Liver (tissue), 9 donors: Measurements from ENCODE around the gene CSMD2. TPM values are rescaled to one million over a fixed set of nuclear protein-coding genes. Genes with fewer than 3 reads are reported as not detected.

ENCODE experiments used
- DNase-seq: peaks from one replicate; pipeline ENCODE4 v3.0.0-alpha.2; 2017; ENCODE audit warnings: low spot score
- H3K27ac ChIP-seq, 2 donors: one replicate each; pipeline ENCODE4 v1.7.0; 2013; ENCODE audit warnings: inconsistent platforms in 2 of 2, low read length in 2 of 2, control low read depth in 1 of 2, low read depth in 1 of 2, mild to moderate bottlenecking in 1 of 2
- H3K27me3 ChIP-seq, 4 donors: one replicate each; pipeline versions ENCODE4 v1.6.1 to v1.7.0; 2013; ENCODE audit warnings: low read length in 3 of 4, inconsistent platforms in 1 of 4, mild to moderate bottlenecking in 1 of 4, moderate library complexity in 1 of 4; ENCODE audit not compliant: control insufficient read depth in 4 of 4, insufficient read depth in 4 of 4
- H3K36me3 ChIP-seq, 4 donors: one replicate each; pipeline versions ENCODE4 v1.6.1 to v1.7.0; 2013; ENCODE audit warnings: low read length in 3 of 4, mild to moderate bottlenecking in 3 of 4, low read depth in 1 of 4, moderate library complexity in 1 of 4; ENCODE audit not compliant: control insufficient read depth in 4 of 4, insufficient read depth in 3 of 4
- H3K4me1 ChIP-seq, 4 donors: one replicate each; pipeline versions ENCODE4 v1.6.1 to v1.7.0; 2013; ENCODE audit warnings: low read length in 3 of 4, mild to moderate bottlenecking in 3 of 4, moderate library complexity in 1 of 4; ENCODE audit not compliant: control insufficient read depth in 4 of 4, insufficient read depth in 4 of 4
- H3K4me3 ChIP-seq, 3 donors: one replicate each; pipeline versions ENCODE4 v1.6.1 to v1.7.0; 2013; ENCODE audit warnings: low read length in 3 of 3, control low read depth in 1 of 3, low read depth in 1 of 3, mild to moderate bottlenecking in 1 of 3
- H3K9ac ChIP-seq, 2 donors: one replicate each; pipeline ENCODE4 v1.7.0; 2013; ENCODE audit warnings: low read length in 2 of 2, mild to moderate bottlenecking in 2 of 2, moderate library complexity in 2 of 2, control low read depth in 1 of 2, low read depth in 1 of 2
- H3K9me3 ChIP-seq, 4 donors: one replicate each; pipeline versions ENCODE4 v1.6.1 to v1.7.0; 2013; ENCODE audit warnings: low read length in 3 of 4; ENCODE audit not compliant: control insufficient read depth in 4 of 4
- ATF3 ChIP-seq: IDR thresholded peaks from 2 replicates; pipeline ENCODE4 v1.6.1; 2016; ENCODE audit warnings: antibody characterized with exemption
- CTCF ChIP-seq: fragments of 150-350 bp; IDR thresholded peaks from 2 replicates; pipeline ENCODE4 v1.5.1; 2017; ENCODE audit warnings: improper control_type of control experiment, low read depth, low read length; ENCODE audit not compliant: missing input control
- EGR1 ChIP-seq, 2 donors: IDR thresholded peaks; 2 replicates each; pipeline ENCODE4 v1.6.1; 2016 to 2018; ENCODE audit warnings: antibody characterized with exemption in 2 of 2, low read depth in 2 of 2
- FOXA1 ChIP-seq: IDR thresholded peaks from 2 replicates; pipeline ENCODE4 v1.6.1; 2016; ENCODE audit warnings: antibody characterized with exemption
- FOXA2 ChIP-seq: IDR thresholded peaks from 2 replicates; pipeline ENCODE4 v1.6.1; 2016; ENCODE audit warnings: antibody characterized with exemption
- GABPA ChIP-seq, 2 donors: IDR thresholded peaks in 1 of 2; conservative IDR thresholded peaks in 1 of 2; 2 replicates each; pipeline ENCODE4 v1.6.1; 2016; ENCODE audit warnings: antibody characterized with exemption in 2 of 2, mild to moderate bottlenecking in 1 of 2, moderate library complexity in 1 of 2
- HNF4A ChIP-seq, 2 donors: conservative IDR thresholded peaks; 2 replicates each; pipeline ENCODE4 v1.6.1; 2016; ENCODE audit warnings: antibody characterized with exemption in 2 of 2, mild to moderate bottlenecking in 2 of 2
- HNF4G ChIP-seq: IDR thresholded peaks from 2 replicates; pipeline ENCODE4 v1.6.1; 2016; ENCODE audit warnings: antibody characterized with exemption
- JUND ChIP-seq, 2 donors: IDR thresholded peaks; 2 replicates each; pipeline ENCODE4 v1.6.1; 2016; ENCODE audit warnings: antibody characterized with exemption in 2 of 2
- MAX ChIP-seq: IDR thresholded peaks from 2 replicates; pipeline ENCODE4 v1.6.1; 2016; ENCODE audit warnings: antibody characterized with exemption
- NR2F2 ChIP-seq: IDR thresholded peaks from 2 replicates; pipeline ENCODE4 v1.6.1; 2016; ENCODE audit warnings: antibody characterized with exemption
- RAD21 ChIP-seq, 2 donors: IDR thresholded peaks; 2 replicates each; pipeline ENCODE4 v1.6.1; 2016; ENCODE audit warnings: antibody characterized with exemption in 2 of 2, mild to moderate bottlenecking in 2 of 2
- REST ChIP-seq: IDR thresholded peaks from 2 replicates; pipeline ENCODE4 v1.6.1; 2016; ENCODE audit warnings: antibody characterized with exemption, mild to moderate bottlenecking
- RXRA ChIP-seq, 2 donors: IDR thresholded peaks; 2 replicates each; pipeline ENCODE4 v1.6.1; 2017 to 2018; ENCODE audit warnings: antibody characterized with exemption in 2 of 2, mild to moderate bottlenecking in 1 of 2
- SP1 ChIP-seq: IDR thresholded peaks from 2 replicates; pipeline ENCODE4 v1.6.1; 2018; ENCODE audit warnings: antibody characterized with exemption, mild to moderate bottlenecking
- TAF1 ChIP-seq: conservative IDR thresholded peaks from 2 replicates; pipeline ENCODE4 v1.6.1; 2016; ENCODE audit warnings: antibody characterized with exemption, mild to moderate bottlenecking
- YY1 ChIP-seq: IDR thresholded peaks from 2 replicates; pipeline ENCODE4 v1.6.1; 2016; ENCODE audit warnings: antibody characterized with exemption, mild to moderate bottlenecking
- ZBTB33 ChIP-seq: IDR thresholded peaks from 2 replicates; pipeline ENCODE4 v1.6.1; 2016; ENCODE audit warnings: antibody characterized with exemption
- WGBS: extraction: QIAGEN DNeasy Blood & Tissue Kit; methylation state at CpG from one replicate; pipeline ENCODE4 v1.1.7; 2013; 5-methylcytosine and 5-hydroxymethylcytosine counted together
- polyA plus RNA-seq, 2 donors: library from polyadenylated mRNA; stranded (reverse) in 1 of 2; unstranded in 1 of 2; fragments of 200-250 nt in 1 of 2; fragments of >200 nt in 1 of 2; fragmentation: Nextera tagmentation in 1 of 2; extraction: Ambion mirVana in 1 of 2; gene quantifications; one replicate each; pipeline versions ENCODE4 v1.2.1 to v1.2.3, GENCODE V29; 2013 to 2015
- total RNA-seq, 2 donors: library from RNA; depleted of rRNA; stranded (reverse); fragments of >200 nt; gene quantifications; one replicate each; pipeline ENCODE4 v1.2.3, GENCODE V29; 2014
- donor health status: healthy.
- donor health status: healthy.
- donor health status: healthy.
- donor health status: healthy.
- donor health status: healthy.

The CSMD2 gene
- total and polyA plus RNA-seq, 4 donors = 0.08 to 0.09 TPM; not detected in 2

GRCh38 chr1:33725037-33725436 is 440.0 kb downstream of the CSMD2 start:
- H3K36me3 ChIP-seq = no peaks in the 10 kb centered on the region
- 98% methylated on average over 8 of the region's 8 CpGs for WGBS
- H3K27ac ChIP-seq = no peak overlapping the region

More at GRCh38 chr1:33725037-33725436, 440.0 kb downstream of the CSMD2 start:
- TF ChIP-seq CTCF (no peak), HNF4A (conservative IDR thresholded peaks at IDR 0.05) (no peak), NR2F2 (no peak), REST (no peak), ZBTB33 (no peak), EGR1 (IDR thresholded peaks at IDR 0.05; ENCODE audit: low read depth in 2 of 2) (no peak), HNF4G (no peak), YY1 (no peak), MAX (no peak), SP1 (no peak), FOXA1 (no peak), ATF3 (no peak), GABPA (IDR thresholded peaks at IDR 0.05 in 1 of 2, conservative IDR thresholded peaks at IDR 0.05 in 1 of 2) (no peak), RAD21 (IDR thresholded peaks at IDR 0.05) (no peak), FOXA2 (no peak), TAF1 (no peak), JUND (IDR thresholded peaks at IDR 0.05) (no peak), RXRA (IDR thresholded peaks at IDR 0.05) (no peak)
- Histone ChIP-seq H3K9me3 (no peaks in the 10 kb centered on the region), H3K4me3 (no peak overlapping the region), H3K9ac (no peak overlapping the region), H3K27me3 (peaks cover 0 to 3% (median 0%) of the 10 kb centered on the region in 4 donors), H3K4me1 (no peaks in the 10 kb centered on the region)
- no peak for DNase-seq
